Measurements from ENCODE around the gene UBE2Q1. TPM values are rescaled to one million over a fixed set of nuclear protein-coding genes. Genes with fewer than 3 reads are reported as not detected.

The UBE2Q1 gene
- 25.3 TPM for total RNA-seq

DNA sequence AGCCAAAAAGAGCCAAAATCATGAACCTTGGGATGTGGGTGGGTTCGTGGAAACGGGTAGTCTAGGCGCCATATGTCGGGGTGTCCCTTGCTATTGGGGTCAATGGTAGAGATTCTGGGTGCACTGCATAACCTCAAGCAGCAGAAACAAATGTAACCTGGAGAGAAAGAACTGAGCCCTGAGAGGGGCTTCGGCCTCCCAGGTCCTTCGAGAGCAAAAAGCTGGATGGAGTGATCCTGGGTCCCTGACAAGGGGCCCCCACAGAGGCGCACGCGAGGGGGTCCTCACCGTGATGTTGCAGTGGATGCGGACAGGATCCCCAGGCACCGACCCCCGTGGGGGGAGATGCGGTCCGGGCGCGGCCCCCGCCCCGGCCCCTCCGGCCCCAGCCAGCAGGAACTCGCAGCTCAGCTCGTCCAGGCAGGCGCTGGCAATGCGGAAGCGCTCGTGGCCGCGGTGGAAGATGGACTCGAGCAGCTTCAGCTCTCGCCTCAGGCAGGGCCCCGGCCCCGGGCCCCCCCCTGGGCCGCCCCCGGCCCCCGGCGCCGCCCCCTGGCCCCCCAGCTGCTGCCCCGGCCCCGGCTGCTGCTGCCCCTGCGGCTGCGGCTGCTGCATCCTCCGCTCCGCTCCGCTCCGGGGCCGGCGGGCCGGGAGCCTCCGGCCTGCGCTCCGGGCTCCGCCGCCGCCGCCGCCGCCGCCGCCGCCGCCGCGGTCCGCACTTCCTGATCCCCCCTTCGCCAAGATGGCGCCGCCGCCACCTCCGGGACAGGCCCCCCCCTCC is at the start of gene UBE2Q1:
Gene UBE2Q1 (minus strand): TSS at position 724 of the 781 bp plus-strand sequence. CDS start 109 bp downstream, at position 615.
- FAIRE-seq = no peak
- DNase-seq (ENCODE audit: low spot score in 2 of 2) = peak in 1 of 2 donors; percentile 48

DNA sequence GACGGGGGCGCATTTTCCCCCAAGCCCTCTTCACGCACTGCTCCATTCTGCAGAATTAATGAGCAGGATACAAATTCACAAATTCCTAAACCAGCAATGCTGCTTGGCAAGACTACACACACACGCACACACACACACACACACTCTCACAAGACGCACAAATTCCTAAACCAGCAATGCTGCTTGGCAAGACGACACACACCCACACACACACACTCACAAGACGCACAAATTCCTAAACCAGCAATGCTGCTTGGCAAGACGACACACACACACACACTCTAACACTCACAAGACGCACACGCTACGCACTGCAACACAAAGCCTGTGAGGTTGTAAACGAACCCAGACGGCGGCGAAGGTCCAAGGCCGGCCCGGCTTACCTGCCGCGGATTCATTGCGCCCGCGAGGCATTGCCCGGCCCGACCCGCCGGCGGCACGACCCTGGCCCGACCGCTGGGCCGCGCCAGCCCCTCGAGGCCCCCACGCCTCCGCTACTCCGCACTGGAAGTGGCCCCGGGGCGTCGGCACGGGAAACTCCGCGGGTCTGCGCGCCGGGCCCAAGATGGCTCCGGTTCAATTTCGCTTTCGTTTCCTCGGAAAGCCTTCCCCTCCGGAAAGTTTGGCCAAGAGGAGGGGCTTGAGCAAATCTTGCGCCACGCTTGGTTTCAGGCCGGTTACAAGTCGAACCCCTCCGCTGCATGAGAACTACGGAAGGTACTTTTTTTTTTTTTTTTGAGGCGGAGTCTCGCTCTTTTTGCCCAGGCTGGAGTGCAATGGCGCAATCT is 49.3 kb upstream of the UBE2Q1 start, which contains the start of gene ADAR:
Gene ADAR (minus strand): TSS at position 578 of the 788 bp plus-strand sequence. CDS start 180 bp downstream, at position 398.
- no peak for FAIRE-seq
- peak; percentile 71 for DNase-seq (ENCODE audit: low spot score in 2 of 2)

GRCh38 chr1:154607106-154607608 is 48.7 kb upstream of the UBE2Q1 start:
- FAIRE-seq = no peak
- DNase-seq (ENCODE audit: low spot score in 2 of 2) = no peak

DNA sequence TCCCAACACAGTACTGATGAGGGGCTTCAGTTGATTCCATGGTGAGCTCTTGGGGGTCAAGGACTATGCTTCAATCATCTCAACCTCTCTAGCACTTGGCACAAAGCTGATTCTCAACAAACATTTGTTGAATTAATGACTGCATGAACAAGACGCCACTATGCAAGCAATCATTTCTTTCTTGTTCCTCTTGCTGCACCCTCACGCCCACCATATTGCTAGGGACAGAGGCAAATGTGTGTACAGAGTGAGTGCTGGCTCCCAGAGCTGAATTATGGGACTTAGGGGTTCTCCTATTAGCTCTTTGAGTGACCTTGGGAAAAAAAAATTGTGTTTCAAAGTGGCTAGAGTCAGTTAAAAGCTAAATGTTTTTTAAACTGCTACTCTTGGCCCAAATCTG is 47.1 kb upstream of the UBE2Q1 start:
- no peak for FAIRE-seq
- no peak for DNase-seq (ENCODE audit: low spot score in 2 of 2)

- no peak for FAIRE-seq
- DNase-seq (ENCODE audit: low spot score in 2 of 2) = no peak
Measured at GRCh38 chr1:154603317-154603716, 44.9 kb upstream of the UBE2Q1 start.

DNA sequence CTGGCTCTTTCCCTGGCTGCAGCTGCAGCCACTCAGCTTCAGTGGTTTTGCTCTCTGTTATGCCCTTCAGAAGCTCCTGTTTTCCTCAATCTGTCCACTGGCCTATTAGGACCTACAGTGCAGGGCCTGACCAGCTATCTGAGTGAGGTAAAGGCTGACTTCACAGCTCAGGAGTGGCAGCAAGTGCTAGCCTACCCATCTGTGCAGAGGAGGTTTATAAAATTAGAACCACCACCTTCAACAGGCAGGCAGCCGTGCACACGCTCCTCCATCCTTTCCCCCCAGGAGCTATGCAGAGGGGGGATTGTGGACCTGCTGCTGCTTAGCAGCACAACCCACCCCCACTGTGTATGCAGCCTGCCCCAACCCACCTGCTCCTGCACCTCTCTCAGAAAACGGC is 41.2 kb upstream of the UBE2Q1 start:
- no peak for FAIRE-seq
- DNase-seq (ENCODE audit: low spot score in 2 of 2) = no peak

DNA sequence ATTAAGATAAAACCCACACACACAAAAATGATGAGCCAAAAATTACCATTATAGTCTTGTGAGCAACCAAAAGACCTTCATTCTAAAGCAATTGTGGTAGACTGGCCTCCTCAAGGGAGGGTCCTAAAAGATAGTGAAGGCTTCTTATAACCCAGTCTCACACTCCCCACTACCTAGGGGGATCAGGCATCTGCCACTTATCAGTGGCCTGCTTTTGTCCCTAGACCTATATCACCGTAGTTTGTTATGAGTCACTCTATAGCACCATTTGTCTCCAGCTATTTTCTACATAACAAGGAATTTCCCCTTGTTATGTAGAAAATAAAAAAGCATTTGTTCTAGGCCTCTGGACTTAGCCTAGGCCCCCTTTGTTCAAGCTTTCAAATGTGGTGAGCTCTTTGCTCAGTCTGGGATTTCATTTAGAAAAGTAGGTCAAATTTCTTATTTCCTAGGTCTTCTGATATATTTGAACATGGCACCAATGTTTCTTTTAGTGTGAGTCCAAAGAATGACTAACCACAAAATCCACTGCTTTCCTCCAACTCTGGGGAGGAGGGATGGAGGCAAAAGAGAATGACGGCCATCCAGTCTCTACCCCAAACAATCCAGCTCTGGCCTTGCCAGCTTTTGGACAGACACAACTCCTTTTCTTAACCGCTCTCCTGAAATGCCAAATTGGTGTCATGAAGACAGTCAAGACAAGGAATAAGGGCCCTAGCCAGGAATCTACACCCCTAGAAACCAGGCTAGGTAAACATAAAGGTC is 40.6 kb upstream of the UBE2Q1 start:
- no peak for DNase-seq (ENCODE audit: low spot score in 2 of 2)
- FAIRE-seq = no peak

- FAIRE-seq (no peak), DNase-seq (ENCODE audit: low spot score in 2 of 2) (no peak)
Measured at GRCh38 chr1:154595621-154596020, 37.2 kb upstream of the UBE2Q1 start.

GRCh38 chr1:154594811-154595210 is 36.3 kb upstream of the UBE2Q1 start:
- FAIRE-seq (no peak), DNase-seq (ENCODE audit: low spot score in 2 of 2) (no peak)

GRCh38 chr1:154593390-154593789 is 34.9 kb upstream of the UBE2Q1 start:
- DNase-seq (ENCODE audit: low spot score in 2 of 2) (no peak), FAIRE-seq (no peak)

- no peak for FAIRE-seq
Measured at GRCh38 chr1:154591206-154591605, 32.7 kb upstream of the UBE2Q1 start.

DNA sequence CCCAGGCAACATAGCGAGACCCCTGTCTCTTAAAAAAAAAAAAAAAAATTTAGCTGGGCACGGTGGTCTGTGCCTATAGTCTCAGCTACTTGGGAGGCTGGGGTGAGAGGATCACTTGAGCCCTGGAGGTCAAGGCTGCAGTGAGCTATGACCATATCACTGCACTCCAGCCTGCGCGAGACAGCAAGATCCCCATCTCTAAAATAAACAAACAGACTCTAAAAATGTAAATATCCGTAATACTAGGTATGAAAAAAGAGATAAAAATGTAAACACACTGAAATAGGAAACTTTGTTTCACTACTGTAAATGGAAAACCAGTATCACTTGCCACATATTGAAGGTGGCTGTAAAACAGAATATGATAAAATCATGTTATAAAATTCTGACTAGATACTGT is 32.3 kb upstream of the UBE2Q1 start:
- FAIRE-seq (no peak), DNase-seq (ENCODE audit: low spot score in 2 of 2) (no peak)

More at GRCh38 chr1:154591206-154591605, 32.7 kb upstream of the UBE2Q1 start:
- no peak for DNase-seq (ENCODE audit: low spot score in 2 of 2)

DNA sequence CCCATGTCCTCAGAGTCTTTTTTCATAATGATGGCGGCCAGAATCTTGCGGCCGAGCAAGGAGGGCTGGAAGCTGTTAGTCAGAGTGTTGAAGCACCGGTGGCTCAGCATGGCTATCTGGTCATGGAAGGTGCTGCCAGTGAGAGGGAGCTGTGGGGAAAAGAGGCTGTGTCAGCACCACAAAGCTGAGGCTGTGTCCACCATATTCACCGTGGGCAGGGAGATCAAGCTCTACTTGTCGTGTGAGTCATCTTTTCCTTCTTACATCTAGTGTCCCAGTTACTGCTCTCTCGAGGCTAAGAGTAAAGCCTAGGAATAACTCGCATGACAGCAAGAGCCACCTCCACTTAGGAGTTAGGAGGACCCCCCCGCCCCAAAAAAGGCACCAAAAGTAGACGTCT is 31.3 kb upstream of the UBE2Q1 start:
- DNase-seq (ENCODE audit: low spot score in 2 of 2) = no peak
- FAIRE-seq = no peak

GRCh38 chr1:154586641-154587040 is 28.2 kb upstream of the UBE2Q1 start:
- DNase-seq (ENCODE audit: low spot score in 2 of 2) (no peak), FAIRE-seq (no peak)

DNA sequence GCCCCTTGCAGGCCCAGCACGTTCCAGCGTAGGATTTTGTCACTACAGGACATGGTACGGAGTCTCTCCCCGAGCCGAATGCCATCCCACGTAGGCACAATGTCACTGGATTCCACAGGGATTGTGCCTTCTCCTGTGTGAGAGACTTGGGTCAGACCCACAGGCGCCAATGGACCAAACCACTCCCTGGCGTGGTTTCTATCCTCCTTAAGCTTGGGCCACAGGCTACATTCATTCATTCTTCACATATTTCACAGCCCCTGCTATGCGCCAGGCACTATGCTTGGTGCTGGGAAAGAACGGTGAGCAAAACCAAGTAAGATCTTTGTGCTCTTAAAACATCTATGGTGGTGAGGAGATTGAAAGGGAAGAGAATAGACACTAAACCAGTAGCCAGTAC is 27.8 kb upstream of the UBE2Q1 start:
- no peak for FAIRE-seq
- DNase-seq (ENCODE audit: low spot score in 2 of 2) = no peak

- FAIRE-seq = no peak
- DNase-seq (ENCODE audit: low spot score in 2 of 2) = no peak
Measured at GRCh38 chr1:154584267-154584994, 26.0 kb upstream of the UBE2Q1 start.

DNA sequence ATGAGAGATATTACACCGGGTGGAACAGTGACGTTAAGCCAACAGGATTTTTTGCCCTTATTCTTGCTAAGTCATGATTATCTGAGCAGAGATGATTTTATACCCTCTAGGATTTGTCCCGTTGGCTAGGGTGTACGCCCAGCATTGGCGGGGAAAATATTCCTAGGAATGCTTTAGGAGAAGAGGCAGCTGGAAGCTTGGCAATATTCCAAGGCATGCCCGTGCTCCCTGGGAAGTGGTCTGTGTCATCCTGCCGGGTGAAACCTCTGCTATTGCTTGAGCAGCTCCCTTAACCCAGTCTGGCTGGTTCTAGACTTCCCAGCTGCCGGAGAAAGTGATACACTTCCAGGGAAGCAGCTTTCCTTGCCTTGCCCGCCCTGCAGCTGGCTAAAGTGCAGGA is 25.3 kb upstream of the UBE2Q1 start:
- FAIRE-seq = no peak
- DNase-seq (ENCODE audit: low spot score in 2 of 2) = no peak

DNA sequence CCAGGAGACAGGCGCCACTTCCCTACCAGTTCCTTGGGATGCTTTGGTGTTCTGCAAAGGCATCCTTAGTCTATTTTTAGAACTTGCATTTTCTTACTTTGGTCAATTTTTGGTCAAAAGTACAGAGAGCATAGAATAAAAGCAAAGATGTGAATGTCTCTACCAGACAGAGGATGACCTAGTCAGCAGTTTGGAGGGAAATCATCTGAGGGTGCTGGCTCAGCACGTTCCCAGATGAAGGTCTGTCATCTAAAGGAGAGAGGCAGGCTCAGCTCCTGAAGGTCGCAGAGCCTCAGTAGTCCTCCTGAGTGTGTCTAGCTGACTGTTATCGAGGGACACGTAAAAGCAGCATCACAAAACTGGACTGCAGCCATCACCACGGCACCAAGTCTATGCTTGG is 24.4 kb upstream of the UBE2Q1 start:
- FAIRE-seq (no peak), DNase-seq (ENCODE audit: low spot score in 2 of 2) (no peak)

DNA sequence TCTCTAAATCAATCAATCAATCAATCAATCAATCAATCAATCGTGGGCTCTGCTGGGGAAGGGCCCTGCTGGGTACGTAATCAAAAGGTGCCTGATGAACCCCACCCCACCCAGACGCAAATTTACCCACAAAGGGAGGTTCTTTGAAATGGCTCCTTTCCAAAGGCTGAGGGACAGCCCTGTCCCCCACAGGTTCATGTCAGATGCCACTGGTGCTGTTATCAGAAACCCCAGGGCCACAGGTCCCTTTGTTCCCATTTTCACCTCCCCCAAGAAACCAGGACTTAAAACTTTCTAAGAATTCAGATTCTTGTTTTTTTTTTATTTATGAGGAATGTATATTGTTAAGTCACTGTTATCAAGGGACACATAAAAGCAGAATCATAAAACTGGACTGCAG is 23.3 kb upstream of the UBE2Q1 start:
- DNase-seq (ENCODE audit: low spot score in 2 of 2) (no peak), FAIRE-seq (no peak)

- no peak for FAIRE-seq
- DNase-seq (ENCODE audit: low spot score in 2 of 2) = no peak
Measured at GRCh38 chr1:154579374-154579773, 20.9 kb upstream of the UBE2Q1 start.
